ENCODE data around the gene HTR2C. TPM values are rescaled to one million over a fixed set of nuclear protein-coding genes. Genes with fewer than 3 reads are reported as not detected.

Gene HTR2C
- total and polyA plus RNA-seq, 2 of the 13 experiments (the other 11 are each of a cell fraction or from before 2014, with no cell fraction given), result 0.01 TPM; not detected in 1

GRCh38 chrX:114952696-114953095 is 368.8 kb downstream of the HTR2C start (continued):
- TF ChIP-seq E2F2 (CRISPR knock-in tag; IDR thresholded peaks at IDR 0.05; ENCODE audit: borderline replicate concordance) (no peak), SOX6 (IDR thresholded peaks at IDR 0.05) (no peak), SOX6 (CRISPR knock-in tag; IDR thresholded peaks at IDR 0.05) (no peak), MAFF (IDR thresholded peaks at IDR 0.05; ENCODE audit: low read depth, low read length) (no peak), ATF2 (CRISPR knock-in tag; IDR thresholded peaks at IDR 0.05) (no peak), FOXO4 (CRISPR knock-in tag; conservative IDR thresholded peaks at IDR 0.05) (no peak), PHF5A (CRISPR knock-in tag; IDR thresholded peaks at IDR 0.05; ENCODE audit: low read depth, unreplicated experiment) (no peak), ARID2 (CRISPR knock-in tag; IDR thresholded peaks at IDR 0.05; ENCODE audit: borderline replicate concordance) (no peak), MTA3 (CRISPR knock-in tag; IDR thresholded peaks at IDR 0.05) (no peak)

MicroRNA genes within 50 kb of the gene (microRNA counts, 767-probe panel; counts per million panel counts)
- microRNA hsa-miR-1264 (not detected), microRNA hsa-miR-1298 (not detected), microRNA hsa-miR-1911-5p (not detected), microRNA hsa-miR-1912 (not detected), microRNA hsa-miR-448 (not detected), microRNA hsa-miR-764 (not detected)

Small RNAs within 50 kb of the gene (microRNA-seq; reads per million reads assigned to microRNA genes)
- not detected for gene MIR1264
- not detected for gene MIR1298
- not detected for gene MIR1911
- not detected for gene MIR1912
- gene MIR448, result not detected
- not detected for gene MIR764

Small RNAs within 50 kb of the gene (small RNA-seq; reads per million reads assigned to genes)
- 0 reads per million in 3 experiments for gene AL355812.1 (ENCODE audit: insufficient read depth in 2 of 3, insufficient read length in 3 of 3, low read depth in 2 of 3, low replicate concordance in 1 of 3)
- gene MIR1264 (ENCODE audit: insufficient read depth in 2 of 3, insufficient read length in 3 of 3, low read depth in 2 of 3, low replicate concordance in 1 of 3), result 0 reads per million in 3 experiments
- 0 reads per million in 3 experiments for gene MIR1298 (ENCODE audit: insufficient read depth in 2 of 3, insufficient read length in 3 of 3, low read depth in 2 of 3, low replicate concordance in 1 of 3)
- gene MIR1911 (ENCODE audit: insufficient read depth in 2 of 3, insufficient read length in 3 of 3, low read depth in 2 of 3, low replicate concordance in 1 of 3), result 0 reads per million in 3 experiments
- 0 reads per million in 3 experiments for gene MIR1912 (ENCODE audit: insufficient read depth in 2 of 3, insufficient read length in 3 of 3, low read depth in 2 of 3, low replicate concordance in 1 of 3)
- gene MIR448 (ENCODE audit: insufficient read depth in 2 of 3, insufficient read length in 3 of 3, low read depth in 2 of 3, low replicate concordance in 1 of 3), result 0 reads per million in 3 experiments
- 0 reads per million in 3 experiments for gene MIR764 (ENCODE audit: insufficient read depth in 2 of 3, insufficient read length in 3 of 3, low read depth in 2 of 3, low replicate concordance in 1 of 3)
- 0 reads per million in 3 experiments for gene SNORA35 (ENCODE audit: insufficient read depth in 2 of 3, insufficient read length in 3 of 3, low read depth in 2 of 3, low replicate concordance in 1 of 3)

Data from HepG2 (cell line).